Transverse colon (tissue), 4 donors: ENCODE measurements around the gene ZNF415.

Experiments used
- EP300 ChIP-seq: sonication (generic); formaldehyde crosslinking; IDR thresholded peaks from one replicate; pipeline ENCODE4 v1.6.1; 2017; ENCODE audit warnings: antibody characterized with exemption, low read depth
- POLR2A ChIP-seq: fragments of 450-650 bp; IDR thresholded peaks from one replicate; pipeline ENCODE4 v1.6.1; 2016; ENCODE audit warnings: antibody characterized with exemption, mild to moderate bottlenecking, moderate library complexity
- POLR2AphosphoS5 ChIP-seq, 3 donors: sonication (generic); formaldehyde crosslinking; IDR thresholded peaks; one replicate each; pipeline ENCODE4 v1.6.1; 2016; ENCODE audit warnings: antibody characterized with exemption in 3 of 3
- TF ChIP-seq, protein P1 (sequence below), 5 experiments: fragments of 200-600 bp in 3 of 5; fragments of 450-650 bp in 2 of 5; sonication (generic) in 3 of 5; IDR thresholded peaks; 1 replicate in 2 of 5; 2 replicates in 3 of 5; pipeline ENCODE4 v1.5.1; 2016 to 2017; ENCODE audit warnings: antibody characterized with exemption in 5 of 5, inconsistent platforms in 3 of 5, mild to moderate bottlenecking in 2 of 5, moderate library complexity in 1 of 5

- TF ChIP-seq EP300 (no peak), POLR2AphosphoS5 (IDR thresholded peaks at IDR 0.05) (no peak), POLR2A (no peak)
- TF ChIP-seq, protein P1, sequence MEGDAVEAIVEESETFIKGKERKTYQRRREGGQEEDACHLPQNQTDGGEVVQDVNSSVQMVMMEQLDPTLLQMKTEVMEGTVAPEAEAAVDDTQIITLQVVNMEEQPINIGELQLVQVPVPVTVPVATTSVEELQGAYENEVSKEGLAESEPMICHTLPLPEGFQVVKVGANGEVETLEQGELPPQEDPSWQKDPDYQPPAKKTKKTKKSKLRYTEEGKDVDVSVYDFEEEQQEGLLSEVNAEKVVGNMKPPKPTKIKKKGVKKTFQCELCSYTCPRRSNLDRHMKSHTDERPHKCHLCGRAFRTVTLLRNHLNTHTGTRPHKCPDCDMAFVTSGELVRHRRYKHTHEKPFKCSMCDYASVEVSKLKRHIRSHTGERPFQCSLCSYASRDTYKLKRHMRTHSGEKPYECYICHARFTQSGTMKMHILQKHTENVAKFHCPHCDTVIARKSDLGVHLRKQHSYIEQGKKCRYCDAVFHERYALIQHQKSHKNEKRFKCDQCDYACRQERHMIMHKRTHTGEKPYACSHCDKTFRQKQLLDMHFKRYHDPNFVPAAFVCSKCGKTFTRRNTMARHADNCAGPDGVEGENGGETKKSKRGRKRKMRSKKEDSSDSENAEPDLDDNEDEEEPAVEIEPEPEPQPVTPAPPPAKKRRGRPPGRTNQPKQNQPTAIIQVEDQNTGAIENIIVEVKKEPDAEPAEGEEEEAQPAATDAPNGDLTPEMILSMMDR (IDR thresholded peaks at IDR 0.05): no peak
Observed at GRCh38 chr19:53068199-53068598, 64.5 kb downstream of the ZNF415 start.
